Right lobe of liver (tissue), 6 donors: ENCODE results near the gene C7orf57. TPM values are rescaled to one million over a fixed set of nuclear protein-coding genes. Genes with fewer than 3 reads are reported as not detected.

Source experiments
- ATAC-seq, 4 donors: fragments of 200-7000 bp; cut with Tn5 transposase; one replicate each; pipeline ENCODE4 v1.9.1; 2020; ENCODE audit warnings: mild to moderate bottlenecking in 4 of 4, moderate library complexity in 4 of 4
- DNase-seq, 3 donors: peaks; one replicate each; pipeline ENCODE4 v3.0.0-alpha.2; 2020
- H3K27ac ChIP-seq, 3 donors: fragments of 200-600 bp; one replicate each; pipeline ENCODE4 v1.8.0; 2022
- H3K27me3 ChIP-seq, 2 donors: fragments of 200-600 bp; one replicate each; pipeline ENCODE4 v1.8.0; 2022
- H3K36me3 ChIP-seq, 4 donors: fragments of 200-600 bp; sonication (generic) in 1 of 4; one replicate each; pipeline versions ENCODE4 v1.5.1 to v1.8.0; 2017 to 2022; ENCODE audit warnings: control low read depth in 1 of 4
- H3K4me1 ChIP-seq, 4 donors: fragments of 200-600 bp; sonication (generic) in 1 of 4; one replicate each; pipeline versions ENCODE4 v1.5.1 to v1.8.0; 2017 to 2022; ENCODE audit warnings: control low read depth in 1 of 4
- H3K4me3 ChIP-seq, 3 donors: fragments of 200-600 bp; one replicate each; pipeline ENCODE4 v1.8.0; 2022
- H3K9me3 ChIP-seq, 4 donors: fragments of 200-600 bp; sonication (generic) in 1 of 4; one replicate each; pipeline versions ENCODE4 v1.5.1 to v1.8.0; 2017 to 2022; ENCODE audit warnings: control low read depth in 1 of 4
- POLR2A ChIP-seq: fragments of 450-650 bp; IDR thresholded peaks from one replicate; pipeline ENCODE4 v1.6.1; 2017; ENCODE audit warnings: antibody characterized with exemption, mild to moderate bottlenecking
- WGBS: methylation state at CpG from one replicate; pipeline ENCODE4 v1.1.6; 2018; ENCODE audit warnings: low coverage, low lambda C conversion rate; ENCODE audit not compliant: insufficient coverage; ENCODE audit errors: missing lambda C conversion rate; 5-methylcytosine and 5-hydroxymethylcytosine counted together
- intact Hi-C, 2 donors: fragments of 100-400 bp; cut with DNase I; formaldehyde crosslinking; loops; one replicate each; pipeline versions ENCODE4 v1.11.2 to v1.14.1; 2022
- total RNA-seq, 6 experiments: library from RNA; depleted of rRNA in 2 of 6; stranded (reverse); fragments of >200 nt in 2 of 6; fragmentation: NEBNext Ultra II Directional in 3 of 6; extraction: Animal tissue kit (Norgen Biotek cat#: 25700) in 3 of 6; gene quantifications; one replicate each; pipeline versions ENCODE4 v1.1.0 to v1.2.4, GENCODE V29; 2016 to 2023
- TF ChIP-seq, protein P1 (sequence below), 4 donors: fragments of 200-600 bp in 3 of 4; fragments of 450-650 bp in 1 of 4; IDR thresholded peaks; one replicate each; pipeline versions ENCODE4 v1.5.1 to v1.8.0; 2016 to 2022; ENCODE audit warnings: antibody characterized with exemption in 4 of 4, mild to moderate bottlenecking in 2 of 4
- donor health status: DM: no; HTN: yes; CAD: no.
- donor health status: DM: no; HTN: no; CAD: no.
- donor health status: DM: no; HTN: no; CAD: no.
- donor health status: DM: no; HTN: yes; CAD: no.
- donor health status: DM: no; HTN: yes; CAD: no.

Gene C7orf57
- total RNA-seq, 6 experiments from 2014 or later = not detected

DNA sequence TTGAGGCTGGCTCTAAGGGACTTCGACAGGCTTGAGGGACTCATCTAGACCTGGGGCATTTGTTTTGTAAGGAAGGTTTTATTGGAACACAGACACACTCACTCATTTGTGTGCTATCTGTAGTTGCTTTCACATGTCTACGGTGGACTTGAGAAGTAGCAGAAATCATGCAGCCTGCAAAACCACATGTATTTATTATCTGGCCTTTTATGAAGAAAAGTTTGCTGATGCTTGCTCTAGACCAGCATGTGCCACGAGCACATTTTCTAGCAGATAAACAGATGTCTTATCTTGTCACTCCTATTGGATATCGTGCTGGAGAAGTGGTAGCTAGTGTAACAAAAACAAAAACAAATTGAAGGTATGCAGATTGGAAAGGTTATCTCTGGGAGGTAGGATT, 63.5 kb downstream of the C7orf57 start:
- DNase-seq (no peak), ATAC-seq (no peak)
- Histone ChIP-seq H3K27me3 (no peaks in the 10 kb centered on the region), H3K4me1 (no peaks in the 10 kb centered on the region), H3K4me3 (no peak overlapping the region), H3K36me3 (peaks cover 0 to 60% (median 9%) of the 10 kb centered on the region in 4 donors), H3K9me3 (no peaks in the 10 kb centered on the region), H3K27ac (no peak overlapping the region)
- 61% methylated on average over 3 of the region's 4 CpGs for WGBS
- intact Hi-C loops = no loop called here
- TF ChIP-seq, protein P1, sequence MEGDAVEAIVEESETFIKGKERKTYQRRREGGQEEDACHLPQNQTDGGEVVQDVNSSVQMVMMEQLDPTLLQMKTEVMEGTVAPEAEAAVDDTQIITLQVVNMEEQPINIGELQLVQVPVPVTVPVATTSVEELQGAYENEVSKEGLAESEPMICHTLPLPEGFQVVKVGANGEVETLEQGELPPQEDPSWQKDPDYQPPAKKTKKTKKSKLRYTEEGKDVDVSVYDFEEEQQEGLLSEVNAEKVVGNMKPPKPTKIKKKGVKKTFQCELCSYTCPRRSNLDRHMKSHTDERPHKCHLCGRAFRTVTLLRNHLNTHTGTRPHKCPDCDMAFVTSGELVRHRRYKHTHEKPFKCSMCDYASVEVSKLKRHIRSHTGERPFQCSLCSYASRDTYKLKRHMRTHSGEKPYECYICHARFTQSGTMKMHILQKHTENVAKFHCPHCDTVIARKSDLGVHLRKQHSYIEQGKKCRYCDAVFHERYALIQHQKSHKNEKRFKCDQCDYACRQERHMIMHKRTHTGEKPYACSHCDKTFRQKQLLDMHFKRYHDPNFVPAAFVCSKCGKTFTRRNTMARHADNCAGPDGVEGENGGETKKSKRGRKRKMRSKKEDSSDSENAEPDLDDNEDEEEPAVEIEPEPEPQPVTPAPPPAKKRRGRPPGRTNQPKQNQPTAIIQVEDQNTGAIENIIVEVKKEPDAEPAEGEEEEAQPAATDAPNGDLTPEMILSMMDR (IDR thresholded peaks at IDR 0.05) = no peak
- TF ChIP-seq POLR2A = no peak

DNA sequence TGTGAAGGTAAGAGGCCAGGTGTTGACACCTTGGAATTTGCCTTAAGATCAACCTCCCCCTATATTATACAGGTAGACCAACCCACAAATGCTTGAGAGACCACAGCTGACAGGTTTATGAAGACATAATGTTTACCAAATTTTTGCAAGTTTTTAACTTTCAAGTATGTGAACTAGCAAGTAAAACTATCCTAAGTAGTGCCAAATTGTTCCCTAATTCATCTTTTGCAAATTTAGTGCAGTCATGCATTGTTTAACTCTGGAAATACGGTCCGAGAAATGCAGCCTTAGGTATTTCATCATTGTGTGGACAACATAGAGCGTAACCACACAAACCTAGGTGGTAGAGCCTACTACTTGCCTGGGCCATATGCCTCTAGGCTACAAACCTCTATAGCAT, 64.4 kb downstream of the C7orf57 start:
- no peak overlapping the region for H3K4me3 ChIP-seq
- DNase-seq (no peak), ATAC-seq (no peak)
- no peaks in the 10 kb centered on the region for H3K27me3 ChIP-seq
- no peaks in the 10 kb centered on the region for H3K4me1 ChIP-seq
- intact Hi-C loops = loop anchor here (10.0 kb wide), 2 partner anchors 95 to 115 kb away; no protein-coding TSS in a partner anchor
- no peaks in the 10 kb centered on the region for H3K9me3 ChIP-seq
- TF ChIP-seq, protein P1 (IDR thresholded peaks at IDR 0.05) = no peak
- no peak for TF ChIP-seq POLR2A
- WGBS = 61% methylated on average over 3 of the region's 3 CpGs
- H3K36me3 ChIP-seq = peaks cover 0 to 63% (median 10%) of the 10 kb centered on the region in 4 donors
- H3K27ac ChIP-seq = no peak overlapping the region

DNA sequence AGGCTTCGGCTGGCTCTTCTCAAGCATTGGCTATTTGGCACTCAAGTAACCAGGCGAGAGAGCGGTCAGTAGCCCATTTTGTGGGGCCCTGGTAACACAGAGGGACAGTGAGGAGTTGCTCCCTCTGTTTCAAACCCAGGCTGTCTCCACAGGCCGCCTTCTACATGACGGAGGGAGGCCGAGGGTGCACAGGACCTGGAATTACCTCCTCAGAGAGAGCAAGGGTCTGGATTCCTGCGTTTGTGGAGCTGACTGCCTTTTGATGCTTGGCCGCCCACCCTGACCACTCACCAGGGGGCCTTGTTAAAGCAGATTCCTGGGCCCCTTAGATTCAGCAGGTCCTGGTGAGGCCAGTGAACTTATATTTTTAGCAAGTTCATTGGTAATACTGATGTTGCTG, 66.0 kb downstream of the C7orf57 start:
- Histone ChIP-seq H3K27ac (no peak overlapping the region), H3K27me3 (no peaks in the 10 kb centered on the region), H3K4me3 (no peak overlapping the region), H3K4me1 (no peaks in the 10 kb centered on the region), H3K36me3 (peaks cover 0 to 66% (median 7%) of the 10 kb centered on the region in 4 donors), H3K9me3 (no peaks in the 10 kb centered on the region)
- no peak for ATAC-seq
- WGBS = 97% methylated on average over 7 of the region's 8 CpGs
- intact Hi-C loops = loop anchor here (10.0 kb wide), 2 partner anchors 97 to 117 kb away; no protein-coding TSS in a partner anchor
- no peak for DNase-seq
- no peak for TF ChIP-seq POLR2A
- TF ChIP-seq, protein P1 (IDR thresholded peaks at IDR 0.05) = no peak

DNA sequence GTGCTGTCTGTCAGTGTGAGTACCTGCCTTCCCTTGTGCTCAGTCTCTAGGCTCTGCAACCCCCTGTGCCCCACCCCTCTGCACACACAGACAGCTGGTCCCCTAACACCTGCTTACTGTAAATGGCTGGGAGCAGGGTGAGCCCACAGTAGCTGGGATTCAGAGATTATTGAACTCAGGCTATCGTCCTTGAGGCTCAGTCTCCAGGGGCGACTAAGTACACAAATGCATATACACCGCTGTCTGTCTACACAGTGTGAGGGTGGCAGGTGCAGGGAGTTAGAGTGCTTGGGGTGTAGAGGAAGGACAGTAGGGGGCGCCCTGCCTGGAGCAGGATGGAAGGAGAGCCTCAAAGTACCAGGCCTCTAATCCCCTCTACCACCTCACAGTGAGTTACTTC, 66.6 kb downstream of the C7orf57 start:
- Histone ChIP-seq H3K27me3 (no peaks in the 10 kb centered on the region), H3K27ac (no peak overlapping the region), H3K4me1 (no peaks in the 10 kb centered on the region), H3K9me3 (no peaks in the 10 kb centered on the region), H3K4me3 (no peak overlapping the region), H3K36me3 (peaks cover 0 to 70% (median 9%) of the 10 kb centered on the region in 4 donors)
- 83% methylated on average over 4 of the region's 4 CpGs for WGBS
- TF ChIP-seq, protein P1 (IDR thresholded peaks at IDR 0.05) = peak in 2 of 4 donors; percentile 16 to 31
- no peak for TF ChIP-seq POLR2A
- intact Hi-C loops = loop anchor here (10.0 kb wide), 2 partner anchors 97 to 117 kb away; no protein-coding TSS in a partner anchor
- DNase-seq (no peak), ATAC-seq (peak in 1 of 4 donors; percentile 28)
